CD4-positive, alpha-beta T cell treated with Interleukin-4 for 1 hour (primary cell): ENCODE data around the gene LRBA.
A peak's percentile ranks its signal among the peaks of the same experiment; 100 is the strongest.

Source experiments
- DNase-seq, 2 donors: peaks; one replicate each; pipeline ENCODE4 v3.0.0-alpha.2; 2020 to 2022

The LRBA gene

DNA sequence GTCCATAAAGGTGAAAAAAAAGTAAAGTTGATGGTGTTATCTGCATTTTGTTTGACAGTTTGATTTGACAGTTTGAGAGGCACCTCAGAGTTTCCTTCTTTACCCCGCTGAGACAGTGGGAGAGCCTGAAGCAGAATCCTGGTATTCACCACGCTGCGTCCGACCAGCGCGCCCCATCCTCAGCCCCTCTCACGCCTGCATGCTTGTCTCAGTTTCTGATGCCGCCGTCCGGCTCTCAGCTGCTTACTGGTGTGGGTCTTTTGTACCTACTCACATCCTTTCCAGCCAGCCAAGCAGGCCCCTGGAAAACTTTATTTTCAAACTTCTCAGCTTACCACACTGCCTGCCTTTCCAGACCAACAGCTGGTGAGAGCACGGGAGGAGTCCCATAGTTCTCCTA, 761.7 kb downstream of the LRBA start:
- no peak for DNase-seq

DNA sequence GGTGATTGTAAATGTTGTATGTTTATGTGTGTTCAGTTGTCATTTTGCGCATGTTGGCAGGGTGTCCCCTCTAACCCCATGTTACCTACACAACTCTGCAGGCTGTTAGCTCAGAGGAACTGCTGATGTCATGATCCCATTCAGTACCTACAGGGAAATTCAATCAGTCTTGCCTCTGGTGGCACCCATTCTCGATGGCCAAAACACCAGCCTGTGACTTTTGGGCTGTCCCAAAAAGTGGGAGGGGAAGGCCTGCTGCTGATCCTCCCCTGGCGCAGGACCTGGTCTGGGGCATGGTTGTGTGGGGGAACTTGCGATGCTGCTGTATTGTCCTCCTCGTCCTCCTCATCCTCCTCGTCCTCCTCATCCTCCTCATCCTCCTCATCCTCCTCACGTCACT, 762.3 kb downstream of the LRBA start:
- no peak for DNase-seq

DNA sequence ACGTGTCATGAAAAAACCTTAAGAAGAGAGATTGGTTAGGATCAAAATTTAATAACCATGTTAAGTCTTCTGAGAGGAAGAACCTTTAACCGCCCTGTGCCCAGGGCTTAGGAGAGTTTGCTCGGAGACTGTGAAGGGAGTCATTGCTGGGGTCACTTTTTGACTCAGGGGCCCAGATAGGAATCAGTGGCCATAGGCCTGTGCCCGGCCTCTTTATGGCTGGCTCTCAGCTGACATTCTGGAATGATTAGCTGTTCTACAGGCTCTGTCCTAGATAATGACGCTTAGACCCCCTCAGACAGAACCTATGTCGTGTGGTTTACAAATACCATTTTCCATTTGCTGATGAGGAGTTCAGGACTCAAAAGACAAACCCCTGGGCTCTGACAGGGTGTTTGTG, 762.8 kb downstream of the LRBA start:
- DNase-seq = no peak

DNA sequence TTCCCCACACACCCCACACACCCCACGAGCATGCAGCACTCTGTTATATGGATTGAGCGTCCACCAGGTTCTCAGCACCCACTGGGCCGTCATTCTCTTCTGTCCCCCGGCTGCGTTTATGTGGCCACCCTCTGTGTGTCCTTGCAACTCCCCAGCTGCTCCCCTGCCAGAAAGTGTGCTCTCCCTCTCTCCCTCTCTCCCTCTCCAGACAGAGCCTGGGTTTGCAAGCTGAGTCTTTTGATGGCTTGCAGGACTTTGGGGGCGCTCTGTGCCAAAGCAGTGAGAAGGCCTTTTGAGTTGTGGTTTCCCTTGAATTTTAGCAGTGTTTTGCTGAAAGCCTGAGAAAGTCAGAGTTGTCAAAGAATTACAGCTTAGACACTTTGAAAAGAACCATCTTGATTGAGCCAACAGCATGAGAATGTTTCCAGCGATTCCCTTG, 763.3 kb downstream of the LRBA start:
- no peak for DNase-seq

GRCh38 chr4:150250998-150251651, 764.0 kb downstream of the LRBA start:
- no peak for DNase-seq

- DNase-seq = no peak
Observed at GRCh38 chr4:150250293-150250997, 764.6 kb downstream of the LRBA start.

DNA sequence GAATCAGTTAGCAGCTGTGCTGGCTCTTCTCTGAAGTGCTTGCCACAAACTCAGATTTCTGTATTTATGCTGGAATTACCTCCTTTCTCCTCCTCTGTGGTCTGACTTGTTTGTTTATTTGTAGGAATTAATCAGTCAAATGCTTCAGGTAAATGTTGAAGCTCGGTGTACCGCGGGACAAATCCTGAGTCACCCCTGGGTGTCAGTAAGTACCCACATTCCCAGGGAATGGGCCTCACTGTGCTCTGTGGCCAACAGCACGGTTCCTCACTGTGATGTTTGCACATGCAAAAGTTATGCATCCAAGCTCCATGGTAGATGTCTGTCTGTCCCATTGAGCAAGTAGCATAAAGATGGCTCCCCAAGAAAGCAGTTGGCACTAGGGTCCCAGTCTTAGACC, 766.9 kb downstream of the LRBA start:
- DNase-seq = no peak

DNA sequence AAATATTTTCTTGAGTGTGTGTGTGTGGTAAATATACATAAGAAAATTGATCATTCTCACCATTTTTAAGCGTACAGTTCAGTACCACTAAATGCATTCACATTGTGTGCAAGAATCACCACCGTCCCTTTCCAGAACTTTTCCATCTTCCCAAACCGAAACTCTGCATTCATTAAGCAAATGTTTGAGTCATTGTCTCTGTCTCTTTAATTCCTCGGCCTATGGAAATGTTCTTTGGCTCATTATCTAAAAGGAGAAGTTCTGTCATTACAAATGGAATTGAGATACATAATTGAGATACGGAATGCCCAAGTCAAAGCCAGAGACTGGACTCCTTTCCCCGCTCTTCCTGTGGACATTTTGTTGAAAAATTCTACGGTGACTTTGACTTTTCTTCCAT, 767.9 kb downstream of the LRBA start:
- DNase-seq = no peak

GRCh38 chr4:150244600-150244999, 770.5 kb downstream of the LRBA start:
- no peak for DNase-seq

GRCh38 chr4:150243932-150244331, 771.2 kb downstream of the LRBA start:
- DNase-seq = no peak

- peak in 1 of 2 donors; percentile 7 for DNase-seq
Observed at GRCh38 chr4:150242820-150243458, 772.1 kb downstream of the LRBA start.

DNA sequence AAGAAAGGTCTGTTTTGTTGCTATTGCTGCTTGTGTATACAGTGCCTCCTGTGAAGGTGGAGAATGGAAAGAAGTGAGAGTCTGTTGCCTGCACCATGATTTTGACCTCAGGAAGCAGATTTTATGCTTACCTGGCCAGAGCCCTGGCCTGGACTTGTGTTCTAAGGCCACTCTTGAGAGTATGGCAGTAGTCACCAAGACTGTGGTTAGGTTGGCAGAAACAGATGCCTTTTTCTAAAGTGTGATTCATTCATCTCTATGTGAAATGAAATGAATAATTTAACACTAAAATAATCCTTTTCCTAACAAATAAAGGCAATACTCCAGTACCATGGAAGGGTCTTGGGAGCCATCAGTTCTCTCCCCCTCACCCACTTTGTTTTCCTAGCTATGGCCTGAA, 775.1 kb downstream of the LRBA start:
- no peak for DNase-seq

GRCh38 chr4:150238591-150238990, 776.5 kb downstream of the LRBA start:
- DNase-seq = no peak

DNA sequence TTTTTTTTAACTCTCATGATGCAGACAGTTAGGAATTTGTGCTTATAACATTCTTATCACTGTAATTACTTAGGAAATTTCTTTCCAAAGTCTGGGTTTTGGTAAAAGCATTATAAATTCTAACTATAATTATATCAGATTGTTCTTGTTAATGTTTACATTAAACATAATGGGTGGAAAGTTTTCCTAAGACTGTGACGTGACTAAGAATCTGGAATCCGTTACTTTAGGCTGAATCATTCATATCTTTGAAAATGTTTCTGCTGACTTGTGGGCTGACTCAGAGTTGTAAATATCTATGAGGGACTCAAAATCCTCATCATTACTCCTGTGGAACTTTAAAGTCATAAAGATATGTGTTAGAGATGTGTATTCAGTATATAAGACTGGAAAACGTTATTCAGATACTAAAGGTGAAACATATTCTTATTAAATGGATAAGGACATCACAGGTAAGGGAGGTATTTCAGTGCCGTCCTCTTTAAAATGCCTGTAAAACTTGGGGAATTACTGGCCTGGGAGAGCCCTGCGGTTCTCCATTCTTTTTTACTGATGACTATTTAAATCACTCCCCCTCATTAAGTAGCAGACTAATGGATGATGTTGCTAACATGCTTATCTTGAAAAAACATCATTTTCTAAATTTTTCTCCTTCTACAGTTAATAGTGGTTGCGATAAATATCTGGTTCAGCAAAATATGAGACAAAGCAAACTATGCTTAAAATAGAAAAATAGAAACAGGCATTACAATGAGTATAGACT, 777.8 kb downstream of the LRBA start:
- DNase-seq = no peak

GRCh38 chr4:150236626-150237025, 778.5 kb downstream of the LRBA start:
- DNase-seq = no peak

GRCh38 chr4:150235808-150236271, 779.2 kb downstream of the LRBA start:
- DNase-seq = no peak

DNA sequence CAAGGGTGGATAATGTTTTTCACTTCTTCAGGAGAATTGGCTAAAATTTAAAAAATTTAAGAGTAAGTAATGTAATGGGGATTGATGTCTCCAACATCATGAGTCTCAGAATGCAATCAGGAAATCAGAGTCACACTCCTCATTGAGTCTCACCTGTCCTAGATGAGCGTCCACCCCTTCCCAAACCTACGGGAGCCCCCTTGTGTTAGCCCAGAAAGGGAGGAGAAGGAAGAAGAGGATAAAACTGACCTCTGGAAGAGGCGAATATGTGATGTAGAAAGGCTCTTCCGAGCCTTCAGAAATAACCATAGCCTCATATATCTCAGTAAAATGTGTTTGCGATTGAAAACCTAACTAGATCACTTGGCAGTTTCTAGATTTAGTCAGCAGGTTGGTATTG, 779.8 kb downstream of the LRBA start:
- no peak for DNase-seq

DNA sequence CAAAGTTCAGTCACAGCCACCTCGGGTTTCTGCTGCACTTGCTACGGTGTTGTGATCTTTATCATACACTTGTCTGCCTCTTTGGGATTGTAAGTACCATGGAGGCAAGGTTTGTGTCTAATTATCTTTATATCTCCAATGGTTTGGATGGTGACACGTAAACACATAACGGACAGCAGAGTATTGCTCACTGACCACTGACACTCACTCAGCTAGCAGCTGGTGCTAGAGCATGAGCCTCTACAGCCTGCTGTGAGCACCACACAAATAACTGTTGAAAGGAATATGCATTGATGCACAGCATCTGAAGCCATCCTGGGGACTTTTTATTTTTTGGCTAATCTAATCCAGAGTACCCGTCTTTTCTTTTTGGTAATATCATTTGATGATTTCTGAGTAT, 780.8 kb downstream of the LRBA start:
- DNase-seq = no peak

- DNase-seq = no peak
Observed at GRCh38 chr4:150232029-150232428, 783.1 kb downstream of the LRBA start.

DNA sequence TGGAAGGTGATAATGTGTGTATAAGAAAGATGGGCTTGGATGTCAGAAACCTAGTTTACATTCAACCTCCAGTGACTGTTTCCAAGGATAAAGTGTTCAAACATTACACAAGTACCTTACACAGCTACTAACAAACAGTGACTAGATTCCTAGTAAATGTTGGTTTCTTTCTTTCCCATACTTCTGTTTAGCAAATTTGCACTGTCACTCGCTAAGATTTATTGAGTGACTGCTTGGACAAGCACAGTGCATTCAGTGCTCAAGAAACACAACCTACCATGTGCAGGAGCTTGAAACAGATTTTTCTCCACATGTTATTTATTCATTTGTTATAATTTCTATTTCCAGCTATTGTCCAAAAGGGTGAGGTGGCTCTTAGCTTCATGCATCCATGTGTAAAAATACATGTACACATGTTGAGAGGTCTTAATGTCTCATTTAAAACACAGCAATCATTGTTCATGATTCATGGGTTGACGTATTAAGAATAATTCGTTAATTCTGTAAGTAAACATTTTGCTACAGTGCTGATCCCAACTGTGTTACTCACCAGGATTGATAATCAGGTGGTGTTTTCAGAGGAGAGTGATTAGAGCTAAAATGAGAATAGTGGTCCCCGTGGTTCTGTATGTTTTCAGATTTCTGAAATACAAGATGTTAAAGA, 783.8 kb downstream of the LRBA start:
- no peak for DNase-seq

GRCh38 chr4:150230561-150230960, 784.5 kb downstream of the LRBA start:
- DNase-seq = no peak

GRCh38 chr4:150229520-150229919, 785.6 kb downstream of the LRBA start:
- no peak for DNase-seq
